DMS79 (cell line): ENCODE data around the gene IFI35.
"Not testable (repeated sequence)": the region's sequence is repeated elsewhere in the genome, so short reads cannot be mapped to it uniquely, and the experiment has no call there.

Source experiments
- DNase-seq: peaks from one replicate; lab custom pipeline; 2025; lab: John Stamatoyannopoulos, UW

The IFI35 gene

GRCh38 chr17:42997984-42998938, 8.3 kb upstream of the IFI35 start, which contains the start of gene RPL27:
Gene RPL27, plus strand, starts transcription at chr17:42998419. Its CDS starts 332 bp downstream, at chr17:42998751.
- peak; percentile 99 for DNase-seq

GRCh38 chr17:42999003-42999525, 7.5 kb upstream of the IFI35 start:
- no peak for DNase-seq

GRCh38 chr17:43000894-43001293, 5.7 kb upstream of the IFI35 start:
- DNase-seq = not testable (repeated sequence)

GRCh38 chr17:43003542-43004172, 2.9 kb upstream of the IFI35 start:
- no peak for DNase-seq

- DNase-seq = no peak
Observed at GRCh38 chr17:43010667-43011308, 4.2 kb downstream of the IFI35 start.

- DNase-seq = no peak
Observed at GRCh38 chr17:43011728-43012472, 5.3 kb downstream of the IFI35 start.

DNA sequence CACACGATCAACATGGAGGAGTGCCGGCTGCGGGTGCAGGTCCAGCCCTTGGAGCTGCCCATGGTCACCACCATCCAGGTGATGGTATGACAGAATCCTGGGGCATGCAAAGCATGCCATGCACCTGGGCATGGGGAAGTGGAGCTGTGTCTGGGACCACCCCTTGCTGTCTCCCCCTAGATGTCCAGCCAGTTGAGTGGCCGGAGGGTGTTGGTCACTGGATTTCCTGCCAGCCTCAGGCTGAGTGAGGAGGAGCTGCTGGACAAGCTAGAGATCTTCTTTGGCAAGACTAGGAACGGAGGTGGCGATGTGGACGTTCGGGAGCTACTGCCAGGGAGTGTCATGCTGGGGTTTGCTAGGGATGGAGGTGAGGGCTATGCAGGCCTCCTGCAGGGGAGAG, 6.7 kb downstream of the IFI35 start:
- DNase-seq = no peak

DNA sequence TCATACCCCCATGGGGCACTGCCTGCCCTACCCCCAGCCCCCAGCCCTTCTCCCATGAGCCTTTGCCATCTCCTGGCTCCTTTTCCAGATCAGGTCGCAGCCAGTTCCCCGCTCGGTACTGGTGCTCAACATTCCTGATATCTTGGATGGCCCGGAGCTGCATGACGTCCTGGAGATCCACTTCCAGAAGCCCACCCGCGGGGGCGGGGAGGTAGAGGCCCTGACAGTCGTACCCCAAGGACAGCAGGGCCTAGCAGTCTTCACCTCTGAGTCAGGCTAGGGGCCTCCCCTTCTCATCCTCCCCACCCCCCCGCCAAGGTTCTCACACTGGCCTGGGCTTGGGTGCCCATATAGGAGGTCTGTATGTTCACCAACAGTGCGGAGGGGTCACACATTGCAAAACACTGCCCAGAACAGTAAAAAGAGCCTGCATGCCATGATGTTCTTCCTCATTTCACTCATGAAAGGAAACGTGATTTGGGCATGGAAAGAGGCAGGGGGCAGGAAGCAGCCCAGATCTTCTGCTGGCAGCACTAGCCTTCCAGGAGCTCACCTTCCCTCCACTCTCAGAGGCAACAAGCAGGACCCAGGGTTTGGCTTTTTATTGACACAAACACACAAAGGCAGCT, 7.5 kb downstream of the IFI35 start:
- DNase-seq = no peak

DNA sequence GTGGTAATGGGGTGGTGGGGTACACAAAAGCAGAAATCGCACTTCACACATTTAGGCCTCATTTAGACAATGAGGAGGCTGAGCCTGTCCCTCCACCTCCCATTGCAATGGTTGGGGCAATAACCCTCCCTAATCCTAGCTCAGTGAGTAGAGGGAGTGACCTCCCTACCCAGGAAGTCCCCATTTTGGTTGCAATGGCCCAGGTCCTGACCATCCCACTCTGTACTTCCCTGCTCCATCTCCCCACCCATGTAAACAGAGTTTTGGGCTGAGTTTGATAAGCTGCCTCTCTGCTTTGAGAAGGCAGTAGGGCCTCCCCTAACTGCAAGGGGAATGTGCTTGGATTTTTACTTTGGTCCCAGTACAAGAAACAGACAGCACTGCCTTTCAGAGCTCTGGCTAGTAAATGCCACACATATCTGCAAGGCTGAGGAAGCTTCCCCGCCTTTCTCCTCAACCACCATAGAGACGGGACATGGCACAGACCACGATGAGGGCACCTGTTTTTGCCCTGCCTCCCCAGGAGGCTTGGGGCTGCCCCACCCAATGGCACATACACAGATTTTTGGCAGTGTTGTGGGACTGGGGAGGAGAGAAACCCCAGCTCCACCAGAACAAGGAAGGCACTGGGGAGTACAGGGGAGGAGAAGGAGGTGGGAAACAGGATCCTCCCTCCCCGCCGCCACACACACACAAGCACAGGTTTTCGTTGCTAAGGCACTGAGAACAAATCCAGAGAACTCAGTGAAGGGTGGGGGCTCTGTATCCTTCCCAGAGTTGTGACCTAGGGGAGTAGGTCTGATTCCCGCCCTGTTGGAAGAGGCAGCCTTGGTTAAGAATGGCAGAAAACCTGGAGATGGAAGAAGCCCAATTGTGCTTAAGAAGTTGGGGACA, 8.3 kb downstream of the IFI35 start:
- no peak for DNase-seq

- no peak for DNase-seq
Observed at GRCh38 chr17:43015579-43015978, 9.0 kb downstream of the IFI35 start.

DNA sequence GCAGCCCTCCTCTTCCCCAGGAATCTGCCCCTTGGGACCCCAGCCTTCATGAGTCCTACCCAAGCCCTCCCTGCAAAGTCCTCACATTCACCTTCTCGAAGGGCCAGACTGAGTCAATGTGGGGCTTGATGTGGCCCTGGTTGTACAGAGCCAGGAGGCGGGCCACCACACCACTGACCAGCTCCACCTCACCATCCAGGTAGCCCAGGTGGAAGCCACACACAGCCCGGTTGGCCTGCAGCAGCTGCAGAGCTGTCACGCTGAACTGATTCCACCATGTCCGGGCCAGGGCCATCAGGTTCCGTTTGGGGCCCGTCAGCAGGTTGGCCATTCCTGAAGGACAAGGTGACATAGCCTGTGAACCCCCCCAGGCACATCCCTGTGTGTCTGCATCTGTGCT, 9.6 kb downstream of the IFI35 start:
- DNase-seq = no peak

DNA sequence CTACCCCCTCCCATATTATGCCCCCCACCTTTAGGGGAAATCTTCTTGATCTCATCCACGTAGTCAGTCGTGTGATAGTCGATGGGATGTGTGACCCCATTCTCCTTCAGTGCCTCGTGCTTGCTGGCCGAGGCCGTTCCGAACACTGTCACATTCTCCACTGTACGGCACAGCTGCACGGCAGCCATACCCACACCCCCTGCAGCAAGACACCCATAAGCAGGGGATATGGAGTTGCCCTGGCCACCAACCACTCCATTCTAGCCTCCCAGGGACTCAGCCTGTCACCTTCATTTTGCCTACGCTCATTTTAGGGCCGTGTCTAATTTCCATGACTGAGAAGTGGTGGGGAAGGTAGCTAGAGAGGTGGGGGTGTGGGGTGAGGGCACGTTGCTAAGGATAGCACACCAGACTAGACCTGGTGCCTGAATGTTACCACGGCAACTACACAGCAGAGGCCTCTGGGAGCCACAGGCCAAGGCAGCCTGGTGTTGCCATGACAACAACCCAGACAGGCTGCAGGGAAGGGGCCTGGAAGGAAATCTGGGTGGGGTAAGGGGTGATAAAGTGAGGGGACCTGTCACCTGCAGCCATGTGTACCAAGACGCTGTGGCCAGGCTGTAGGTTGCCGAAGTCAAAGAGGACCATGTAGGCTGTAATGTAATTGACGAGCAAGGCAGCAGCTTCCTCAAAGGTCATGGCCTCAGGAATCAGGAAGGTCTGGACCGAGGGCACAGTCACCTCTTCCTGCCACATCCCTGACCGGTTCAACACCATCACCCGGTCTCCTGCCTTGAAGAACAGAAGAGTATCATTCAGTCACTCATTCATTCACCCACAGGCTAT, 11.6 kb downstream of the IFI35 start:
- DNase-seq = peak; percentile 20

- no peak for DNase-seq
Observed at GRCh38 chr17:43018932-43019331, 12.3 kb downstream of the IFI35 start.

- no peak for DNase-seq
Observed at GRCh38 chr17:43019418-43019817, 12.8 kb downstream of the IFI35 start.

DNA sequence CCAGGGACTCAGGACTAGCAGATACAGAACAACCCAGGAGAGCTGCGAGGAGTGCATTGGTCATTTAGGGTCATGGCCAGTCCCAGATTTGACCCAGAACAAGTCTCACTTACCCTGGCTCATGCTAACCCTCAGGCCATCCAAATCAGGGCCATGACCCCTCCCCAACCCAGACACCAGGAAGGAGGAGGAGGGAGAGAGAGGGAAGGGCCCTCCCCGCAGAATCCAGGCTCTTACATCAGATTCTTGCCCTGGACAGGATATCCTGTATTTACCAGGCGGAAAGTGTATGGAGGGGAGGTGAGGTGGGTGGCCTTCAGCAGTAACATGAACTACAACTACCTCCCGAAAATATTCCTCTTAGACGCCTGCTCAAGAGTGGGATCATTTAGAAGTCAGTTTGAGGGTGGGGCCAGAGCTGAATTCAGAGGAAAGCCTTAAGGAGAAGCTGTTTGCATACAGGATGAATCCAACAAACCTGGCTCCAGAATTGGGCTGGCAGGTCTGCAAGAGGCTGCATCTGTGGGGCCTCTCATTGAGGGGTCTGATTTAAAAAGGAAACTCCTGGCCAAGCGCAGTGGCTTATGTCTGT, 13.5 kb downstream of the IFI35 start:
- DNase-seq = no peak

DNA sequence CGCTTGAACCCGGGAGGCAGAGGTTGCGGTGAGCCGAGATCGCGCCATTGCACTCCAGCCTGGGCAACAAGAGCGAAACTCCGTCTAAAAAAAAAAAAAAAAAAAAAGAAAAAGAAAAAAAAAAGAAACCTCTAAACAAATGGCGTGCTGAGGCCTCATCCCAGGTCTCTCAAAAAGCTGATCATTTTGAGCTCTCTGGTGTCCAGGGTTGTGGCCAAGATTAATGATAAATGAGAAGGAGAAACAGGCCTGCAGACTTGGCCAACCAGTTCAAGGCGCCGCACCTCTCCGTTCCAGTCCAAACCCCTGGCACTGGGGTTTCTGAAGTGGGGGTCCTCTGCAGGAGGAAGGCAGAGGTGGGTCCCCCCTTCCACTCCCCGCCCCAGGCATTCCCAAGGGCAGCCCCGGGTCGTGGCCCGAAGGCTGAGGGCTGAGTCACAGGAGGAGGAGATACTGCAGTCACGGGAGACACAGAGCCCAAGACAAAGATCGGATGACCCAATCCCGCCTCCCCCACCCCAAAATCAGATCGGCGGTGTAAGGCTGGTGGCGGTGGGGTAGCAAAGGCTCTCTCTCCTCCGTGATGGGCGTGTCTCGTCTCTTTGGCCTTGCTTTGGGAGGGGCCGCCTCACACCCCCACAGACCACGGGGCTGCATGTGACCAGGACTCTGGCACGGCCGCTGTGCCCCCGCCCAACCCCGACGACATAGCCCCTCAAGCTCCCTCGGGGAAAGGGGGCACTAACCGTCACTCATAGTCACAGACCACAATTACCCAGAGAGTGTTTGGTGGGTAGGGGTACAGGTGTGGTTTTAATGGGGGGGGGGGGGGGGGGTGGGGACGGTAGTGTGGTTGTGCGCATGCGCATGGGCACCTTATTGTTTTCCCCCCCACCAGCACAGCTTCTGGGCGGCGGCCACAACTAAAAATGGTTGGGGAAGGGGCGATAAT, 14.5 kb downstream of the IFI35 start:
- DNase-seq = peak; percentile 36

DNA sequence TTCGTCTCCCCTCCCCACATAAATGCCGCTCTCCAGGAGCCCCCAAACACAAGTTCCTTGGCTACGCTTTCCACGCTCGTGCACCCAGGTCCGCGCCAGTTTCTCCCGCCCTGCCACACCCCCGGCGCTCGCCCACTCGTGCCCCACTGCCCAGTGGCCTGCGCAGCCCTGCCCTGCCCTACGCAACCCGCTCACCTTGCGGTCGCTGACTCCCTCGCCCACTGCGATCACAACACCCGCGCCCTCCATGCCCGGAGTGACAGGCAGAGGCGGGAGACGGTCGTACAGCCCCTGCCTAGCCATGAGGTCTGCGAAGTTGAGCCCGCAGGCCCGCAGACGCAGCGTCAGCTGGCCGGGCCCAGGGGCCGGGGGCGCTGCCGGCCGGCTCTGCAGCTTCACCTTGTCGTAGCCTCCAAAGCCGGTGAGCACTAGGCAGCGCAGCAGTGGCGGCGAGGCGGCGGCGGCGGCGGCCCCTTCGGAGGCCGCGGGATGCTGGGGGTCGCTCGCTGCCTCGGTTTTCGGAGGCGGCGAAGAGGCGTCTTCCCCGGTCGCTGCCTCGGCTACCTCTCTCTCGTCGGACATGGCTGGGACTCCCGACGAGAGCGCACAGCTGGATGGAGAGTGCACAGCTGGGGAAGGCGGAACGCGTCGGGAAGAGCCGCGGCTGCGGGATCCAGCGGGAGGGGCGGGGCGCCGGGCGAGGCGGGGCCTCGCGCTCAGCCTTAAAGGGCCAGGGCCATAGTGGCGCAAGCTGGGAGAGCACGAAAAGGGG, 15.3 kb downstream of the IFI35 start, which contains the start of gene VAT1:
Gene VAT1 (minus strand): TSS at position 645 of the 772 bp plus-strand sequence. CDS start 63 bp downstream, at position 582.
- peak; percentile 43 for DNase-seq
